ENCODE results near the gene C1orf21.

Gene C1orf21

DNA sequence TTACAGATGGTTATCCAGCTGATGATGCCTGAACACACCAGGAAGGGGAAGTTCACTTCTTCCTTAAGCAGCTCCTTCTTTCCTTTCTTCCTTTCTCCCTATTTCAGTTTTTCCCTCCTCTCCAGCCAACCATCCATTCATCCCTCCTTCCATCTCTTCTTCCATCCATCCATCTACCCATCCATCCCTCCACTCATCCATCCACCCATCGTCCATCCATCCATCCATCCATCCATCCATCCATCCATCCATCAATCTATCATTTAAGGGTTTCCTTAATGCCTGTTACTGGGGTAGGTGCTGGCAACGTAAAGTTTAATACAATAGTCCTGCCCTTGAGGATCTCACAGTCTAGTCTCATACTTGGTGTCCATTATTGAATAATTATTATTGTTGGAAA lies 36.8 kb downstream of the C1orf21 start:
- CTCF ChIA-PET: interaction anchor here (1.1 kb wide), 1 partner anchor 34 kb away, joined by 3 read pairs; no protein-coding TSS in a partner anchor
- DNase-seq (ENCODE audit: extremely low spot score): no peak
- TF ChIP-seq, protein P1, sequence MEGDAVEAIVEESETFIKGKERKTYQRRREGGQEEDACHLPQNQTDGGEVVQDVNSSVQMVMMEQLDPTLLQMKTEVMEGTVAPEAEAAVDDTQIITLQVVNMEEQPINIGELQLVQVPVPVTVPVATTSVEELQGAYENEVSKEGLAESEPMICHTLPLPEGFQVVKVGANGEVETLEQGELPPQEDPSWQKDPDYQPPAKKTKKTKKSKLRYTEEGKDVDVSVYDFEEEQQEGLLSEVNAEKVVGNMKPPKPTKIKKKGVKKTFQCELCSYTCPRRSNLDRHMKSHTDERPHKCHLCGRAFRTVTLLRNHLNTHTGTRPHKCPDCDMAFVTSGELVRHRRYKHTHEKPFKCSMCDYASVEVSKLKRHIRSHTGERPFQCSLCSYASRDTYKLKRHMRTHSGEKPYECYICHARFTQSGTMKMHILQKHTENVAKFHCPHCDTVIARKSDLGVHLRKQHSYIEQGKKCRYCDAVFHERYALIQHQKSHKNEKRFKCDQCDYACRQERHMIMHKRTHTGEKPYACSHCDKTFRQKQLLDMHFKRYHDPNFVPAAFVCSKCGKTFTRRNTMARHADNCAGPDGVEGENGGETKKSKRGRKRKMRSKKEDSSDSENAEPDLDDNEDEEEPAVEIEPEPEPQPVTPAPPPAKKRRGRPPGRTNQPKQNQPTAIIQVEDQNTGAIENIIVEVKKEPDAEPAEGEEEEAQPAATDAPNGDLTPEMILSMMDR (IDR thresholded peaks at IDR 0.05; ENCODE audit: control extremely low read depth, extremely low read depth, low read depth, missing control alignments): no peak
- POLR2A ChIA-PET: no interaction called here

DNA sequence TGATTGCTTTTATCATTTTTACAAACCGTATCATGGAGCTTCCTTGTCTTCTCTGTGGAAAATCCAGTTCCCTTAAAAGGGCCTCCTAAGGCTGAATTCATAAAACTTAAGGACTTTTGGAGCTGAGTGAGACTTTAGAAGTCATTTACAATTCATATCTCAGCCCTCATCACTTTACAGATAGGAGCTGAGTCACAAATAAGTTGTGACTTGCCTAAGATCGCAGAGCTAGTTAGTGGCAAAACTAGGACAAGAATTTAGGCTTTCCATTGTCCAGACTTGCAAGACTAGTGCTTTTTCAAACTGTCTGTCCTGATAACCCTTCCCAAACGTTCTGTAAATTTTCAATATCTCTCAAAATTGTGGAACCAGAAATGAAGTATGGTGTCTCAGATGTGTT lies 37.3 kb downstream of the C1orf21 start:
- TF ChIP-seq, protein P1 (IDR thresholded peaks at IDR 0.05; ENCODE audit: control extremely low read depth, extremely low read depth, low read depth, missing control alignments): no peak
- CTCF ChIA-PET: interaction anchor here (1.1 kb wide), 1 partner anchor 33 kb away, joined by 3 read pairs; no protein-coding TSS in a partner anchor
- POLR2A ChIA-PET: no interaction called here
- no peak for DNase-seq (ENCODE audit: extremely low spot score)

DNA sequence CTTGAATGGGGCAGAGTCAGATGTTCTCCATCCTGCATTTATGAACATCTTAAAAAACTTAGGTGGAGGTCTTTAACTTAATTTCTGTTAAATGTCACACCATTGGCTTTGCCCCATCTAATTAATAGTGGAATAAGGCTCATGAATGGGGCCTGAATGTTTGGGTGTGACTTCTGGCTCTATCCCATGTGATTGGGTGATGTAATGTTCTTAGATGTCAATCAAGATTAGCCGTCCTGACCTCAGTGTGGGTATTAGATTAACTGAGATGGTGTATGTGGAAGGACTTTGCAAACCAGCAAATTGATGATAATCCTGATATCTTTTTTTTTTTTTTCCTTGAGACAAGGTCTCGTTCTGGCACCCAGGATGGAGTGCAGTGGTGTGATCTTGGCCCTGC lies 38.1 kb downstream of the C1orf21 start:
- TF ChIP-seq, protein P1 (IDR thresholded peaks at IDR 0.05; ENCODE audit: control extremely low read depth, extremely low read depth, low read depth, missing control alignments): no peak
- ChIA-PET CTCF (no interaction called here), POLR2A (no interaction called here)
- DNase-seq (ENCODE audit: extremely low spot score): no peak

DNA sequence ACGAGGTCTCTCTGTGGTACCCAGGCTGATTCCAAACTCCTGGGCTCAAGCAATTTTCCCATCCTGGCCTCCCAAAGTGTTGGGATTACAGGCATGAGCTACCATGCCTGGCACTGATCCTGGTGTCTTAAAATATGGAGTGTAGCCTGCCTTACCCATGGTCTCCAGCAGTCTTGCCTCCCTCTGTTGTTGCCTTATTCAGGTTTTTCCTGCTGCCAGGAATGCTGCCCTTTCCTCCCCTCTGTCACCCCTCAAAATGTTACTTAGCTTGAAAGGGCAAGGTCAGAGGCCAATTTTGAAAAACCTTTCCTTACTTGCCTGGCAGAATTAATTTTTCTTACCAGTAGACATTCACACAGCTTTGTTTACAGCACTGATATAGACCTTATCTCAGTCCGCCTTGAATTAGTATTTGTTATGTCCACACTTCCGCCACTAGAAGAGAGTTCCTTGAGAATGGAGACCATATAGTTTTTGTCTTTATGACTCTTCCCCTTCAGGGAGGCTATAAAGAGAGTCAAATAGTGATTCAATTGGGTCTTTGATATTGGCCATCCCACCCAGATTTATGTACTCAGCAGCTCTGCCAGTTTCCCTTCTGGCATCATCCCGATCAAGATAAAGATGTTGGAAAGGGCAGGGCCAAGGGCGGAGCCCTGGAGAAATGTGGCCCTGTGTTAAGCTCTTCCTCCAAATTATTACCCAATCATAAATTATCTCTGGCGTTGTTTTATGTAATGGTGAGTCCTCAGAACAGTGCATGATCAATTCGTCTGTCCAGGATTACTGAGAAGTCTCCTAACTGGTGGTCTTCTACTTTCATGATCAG lies 38.8 kb downstream of the C1orf21 start:
- DNase-seq (ENCODE audit: extremely low spot score): no peak
- CTCF ChIA-PET: no interaction called here
- TF ChIP-seq, protein P1 (IDR thresholded peaks at IDR 0.05; ENCODE audit: control extremely low read depth, extremely low read depth, low read depth, missing control alignments): no peak
- POLR2A ChIA-PET: no interaction called here

DNA sequence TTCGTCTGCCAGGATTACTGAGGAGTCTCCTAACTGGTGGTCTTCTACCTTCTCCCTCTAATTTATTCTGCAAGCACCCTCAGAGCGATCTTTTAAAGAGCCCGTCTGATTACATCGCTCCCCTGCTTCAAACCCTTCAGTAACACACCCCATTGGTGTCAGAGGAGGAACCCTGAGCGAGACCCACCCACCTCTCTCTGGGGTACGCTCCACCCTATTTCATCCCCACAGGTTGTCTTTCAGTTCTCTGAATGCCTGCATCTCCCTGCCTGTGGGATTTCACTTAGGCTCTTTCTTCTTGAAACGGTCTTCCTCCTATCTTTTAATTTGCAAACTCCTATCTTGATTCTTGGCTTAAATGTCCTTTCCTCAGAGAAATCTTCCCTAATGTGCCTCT lies 39.4 kb downstream of the C1orf21 start:
- CTCF ChIA-PET: no interaction called here
- POLR2A ChIA-PET: no interaction called here
- TF ChIP-seq, protein P1 (IDR thresholded peaks at IDR 0.05; ENCODE audit: control extremely low read depth, extremely low read depth, low read depth, missing control alignments): no peak
- DNase-seq (ENCODE audit: extremely low spot score): no peak

DNA sequence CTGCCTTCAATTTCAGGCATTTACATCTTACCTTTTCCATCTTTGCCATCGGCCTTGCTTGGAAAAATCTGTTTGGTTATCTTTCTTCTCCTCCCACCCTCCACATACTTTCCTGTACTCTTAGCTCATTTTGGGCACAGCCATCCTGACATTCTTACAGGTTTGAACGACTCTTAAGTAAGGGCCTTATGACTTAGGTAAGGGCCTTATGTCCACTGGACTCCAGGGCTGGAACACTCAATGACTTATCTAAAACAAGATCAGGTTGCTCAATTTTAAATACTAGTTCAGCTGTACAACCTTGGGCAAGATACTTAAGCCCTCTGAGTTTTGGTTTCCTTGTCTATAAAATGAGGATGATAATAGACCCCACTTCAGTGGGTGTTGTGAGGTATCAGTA lies 40.9 kb downstream of the C1orf21 start:
- DNase-seq (ENCODE audit: extremely low spot score): no peak
- CTCF ChIA-PET: interaction anchor here (1.2 to 1.3 kb wide), 3 partner anchors 9 to 28 kb away, joined by 3 read pairs; no protein-coding TSS in a partner anchor
- TF ChIP-seq, protein P1 (IDR thresholded peaks at IDR 0.05; ENCODE audit: control extremely low read depth, extremely low read depth, low read depth, missing control alignments): no peak
- POLR2A ChIA-PET: no interaction called here
